ENCODE measurements around the gene LHX6.

The LHX6 gene

DNA sequence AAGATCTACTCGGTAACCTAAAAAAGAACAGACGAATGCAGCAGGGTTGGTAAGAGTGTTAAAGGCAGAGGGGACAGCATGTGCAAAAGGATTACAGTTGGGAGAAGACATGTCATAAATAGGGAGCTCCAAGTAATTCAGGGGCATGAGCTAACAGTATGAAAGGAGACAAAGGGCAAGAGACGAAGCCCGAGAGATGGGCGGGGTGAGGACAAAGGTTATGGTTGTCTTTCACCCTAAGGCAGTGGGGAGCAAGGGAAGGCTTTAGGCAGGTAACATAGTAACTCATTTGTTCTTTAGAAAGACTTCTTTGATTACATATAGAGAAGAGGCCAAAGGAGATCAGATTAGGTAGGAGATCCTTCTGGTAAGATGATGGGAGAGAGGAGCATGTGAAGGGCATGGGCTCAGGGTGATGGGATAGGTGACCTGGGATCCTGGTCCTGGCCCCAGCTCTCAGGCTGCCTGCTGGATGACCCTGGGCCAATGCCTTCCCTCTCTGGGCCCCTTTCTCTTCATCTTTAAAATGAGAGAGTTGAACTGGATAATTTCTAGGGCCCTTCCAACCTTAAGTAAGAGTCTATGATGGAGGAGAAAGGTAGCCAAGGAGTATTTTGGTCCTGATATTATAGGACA lies 49.6 kb downstream of the LHX6 start:
- H3K4me3 ChIP-seq (replicated peaks; ENCODE audit: low read depth, low read length) = no peak overlapping the region
- no peak for DNase-seq (ENCODE audit: extremely low read depth, insufficient read length)
- peaks cover 1% of the 10 kb centered on the region; the same call in 1 of the 2 replicates for H3K27me3 ChIP-seq (replicated peaks; ENCODE audit: control insufficient read depth, insufficient read depth, low read length)
- no peaks in the 10 kb centered on the region for H3K36me3 ChIP-seq (ENCODE audit: control insufficient read depth, insufficient read depth, low read length)
- TF ChIP-seq, protein P1, sequence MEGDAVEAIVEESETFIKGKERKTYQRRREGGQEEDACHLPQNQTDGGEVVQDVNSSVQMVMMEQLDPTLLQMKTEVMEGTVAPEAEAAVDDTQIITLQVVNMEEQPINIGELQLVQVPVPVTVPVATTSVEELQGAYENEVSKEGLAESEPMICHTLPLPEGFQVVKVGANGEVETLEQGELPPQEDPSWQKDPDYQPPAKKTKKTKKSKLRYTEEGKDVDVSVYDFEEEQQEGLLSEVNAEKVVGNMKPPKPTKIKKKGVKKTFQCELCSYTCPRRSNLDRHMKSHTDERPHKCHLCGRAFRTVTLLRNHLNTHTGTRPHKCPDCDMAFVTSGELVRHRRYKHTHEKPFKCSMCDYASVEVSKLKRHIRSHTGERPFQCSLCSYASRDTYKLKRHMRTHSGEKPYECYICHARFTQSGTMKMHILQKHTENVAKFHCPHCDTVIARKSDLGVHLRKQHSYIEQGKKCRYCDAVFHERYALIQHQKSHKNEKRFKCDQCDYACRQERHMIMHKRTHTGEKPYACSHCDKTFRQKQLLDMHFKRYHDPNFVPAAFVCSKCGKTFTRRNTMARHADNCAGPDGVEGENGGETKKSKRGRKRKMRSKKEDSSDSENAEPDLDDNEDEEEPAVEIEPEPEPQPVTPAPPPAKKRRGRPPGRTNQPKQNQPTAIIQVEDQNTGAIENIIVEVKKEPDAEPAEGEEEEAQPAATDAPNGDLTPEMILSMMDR (IDR thresholded peaks at IDR 0.05; ENCODE audit: insufficient read depth, low read length, poor library complexity, severe bottlenecking) = no peak

DNA sequence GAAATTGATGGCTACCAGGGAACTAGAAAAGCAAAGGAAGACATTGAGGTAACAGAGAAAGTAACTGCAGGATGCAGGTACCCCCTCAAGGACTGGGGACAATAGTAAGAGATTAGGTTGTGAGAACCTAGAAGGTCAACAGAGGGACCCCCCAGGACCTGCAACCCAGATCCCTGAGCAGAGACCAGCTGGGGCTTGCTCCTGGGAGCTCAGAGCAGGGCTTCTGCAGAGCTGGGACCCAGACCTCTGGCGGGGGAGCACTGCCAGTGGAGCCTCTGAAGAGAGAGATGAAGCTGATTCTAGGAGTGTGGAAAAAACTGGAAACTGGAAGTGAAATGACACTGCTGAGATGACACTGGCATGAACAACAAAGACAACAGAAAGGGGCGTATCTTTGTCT lies 51.8 kb downstream of the LHX6 start:
- peaks cover 3% of the 10 kb centered on the region; the same call in 1 of the 2 replicates for H3K27me3 ChIP-seq (replicated peaks; ENCODE audit: control insufficient read depth, insufficient read depth, low read length)
- TF ChIP-seq, protein P1 (IDR thresholded peaks at IDR 0.05; ENCODE audit: insufficient read depth, low read length, poor library complexity, severe bottlenecking) = no peak

DNA sequence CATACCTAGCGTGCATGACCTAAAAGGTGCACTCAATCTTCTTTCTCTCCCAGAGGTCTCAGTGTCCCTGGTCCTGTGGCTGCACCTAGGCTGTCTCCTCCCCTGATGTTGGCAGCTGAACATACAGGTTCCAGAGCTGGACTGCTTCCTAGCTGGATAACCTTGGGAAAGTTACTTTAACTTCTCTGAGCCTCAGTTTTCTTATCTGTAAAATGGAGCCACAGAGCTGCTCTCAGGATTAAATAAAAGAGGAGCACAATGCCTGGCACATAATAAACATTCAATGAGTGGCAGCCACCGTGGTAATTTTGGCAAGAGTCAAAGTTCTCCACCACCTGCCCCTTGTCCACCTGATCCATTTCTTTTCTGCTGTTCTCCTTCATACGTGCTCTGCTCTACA lies 55.1 kb downstream of the LHX6 start:
- TF ChIP-seq, protein P1 (IDR thresholded peaks at IDR 0.05; ENCODE audit: insufficient read depth, low read length, poor library complexity, severe bottlenecking) = no peak
- no peak overlapping the region for H3K4me3 ChIP-seq (replicated peaks; ENCODE audit: low read depth, low read length)
- H3K36me3 ChIP-seq (ENCODE audit: control insufficient read depth, insufficient read depth, low read length) = no peaks in the 10 kb centered on the region
- DNase-seq (ENCODE audit: extremely low read depth, insufficient read length) = no peak
- peaks cover 3% of the 10 kb centered on the region; the same call in 1 of the 2 replicates for H3K27me3 ChIP-seq (replicated peaks; ENCODE audit: control insufficient read depth, insufficient read depth, low read length)

More for the DNA sequence above, 51.8 kb downstream of the LHX6 start:
- no peak overlapping the region for H3K4me3 ChIP-seq (replicated peaks; ENCODE audit: low read depth, low read length)
- H3K36me3 ChIP-seq (ENCODE audit: control insufficient read depth, insufficient read depth, low read length) = no peaks in the 10 kb centered on the region
- no peak for DNase-seq (ENCODE audit: extremely low read depth, insufficient read length)

DNA sequence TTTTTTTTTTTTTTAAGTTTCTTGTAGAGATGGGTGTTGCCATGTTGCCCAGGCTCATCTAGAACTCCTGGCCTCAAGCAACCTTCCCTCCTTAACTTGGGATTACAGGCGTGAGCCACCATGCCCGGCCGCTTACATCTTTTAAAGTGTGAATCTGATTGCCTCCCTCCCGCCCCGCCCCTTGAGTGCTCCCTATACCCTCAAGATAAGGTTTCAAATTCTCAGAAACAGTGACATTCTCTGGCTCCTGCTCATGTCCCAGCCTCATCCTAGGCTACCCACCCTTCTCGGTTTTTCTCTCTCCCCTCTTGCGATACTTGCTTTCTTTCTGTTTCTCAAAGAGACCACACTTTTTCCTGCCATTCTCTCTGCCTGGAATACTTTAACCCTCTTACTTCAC lies 56.6 kb downstream of the LHX6 start:
- no peak overlapping the region for H3K4me3 ChIP-seq (replicated peaks; ENCODE audit: low read depth, low read length)
- H3K27me3 ChIP-seq (replicated peaks; ENCODE audit: control insufficient read depth, insufficient read depth, low read length) = peaks cover 3% of the 10 kb centered on the region; the same call in 1 of the 2 replicates
- no peak for DNase-seq (ENCODE audit: extremely low read depth, insufficient read length)
- TF ChIP-seq, protein P1 (IDR thresholded peaks at IDR 0.05; ENCODE audit: insufficient read depth, low read length, poor library complexity, severe bottlenecking) = no peak
- no peaks in the 10 kb centered on the region for H3K36me3 ChIP-seq (ENCODE audit: control insufficient read depth, insufficient read depth, low read length)

DNA sequence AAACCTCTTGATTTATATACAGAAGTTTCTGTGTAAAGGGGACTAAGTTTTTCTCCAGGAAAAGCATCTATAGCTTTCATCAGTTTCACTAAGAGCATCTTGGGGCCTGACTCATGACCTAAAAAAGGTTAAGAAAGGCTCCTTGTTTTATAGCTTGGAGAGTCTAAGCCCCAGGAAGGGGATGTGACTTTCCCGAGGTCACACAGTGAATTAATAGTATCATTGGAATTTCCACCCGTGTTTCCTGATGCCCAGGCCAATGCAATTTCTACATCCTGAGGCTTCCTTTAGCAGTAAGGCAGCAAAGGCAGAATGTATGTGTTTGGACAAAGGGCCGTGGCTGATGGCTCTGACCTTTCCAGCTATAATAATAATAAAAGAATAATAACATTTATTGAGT lies 60.4 kb downstream of the LHX6 start:
- no peak for DNase-seq (ENCODE audit: extremely low read depth, insufficient read length)
- TF ChIP-seq, protein P1 (IDR thresholded peaks at IDR 0.05; ENCODE audit: insufficient read depth, low read length, poor library complexity, severe bottlenecking) = no peak
- H3K27me3 ChIP-seq (replicated peaks; ENCODE audit: control insufficient read depth, insufficient read depth, low read length) = no peaks in the 10 kb centered on the region; the same call in 1 of the 2 replicates
- no peak overlapping the region for H3K4me3 ChIP-seq (replicated peaks; ENCODE audit: low read depth, low read length)
- no peaks in the 10 kb centered on the region for H3K36me3 ChIP-seq (ENCODE audit: control insufficient read depth, insufficient read depth, low read length)

Measured in GM06990 (cell line).